Esophagus squamous epithelium (tissue), 5 donors: Measurements from ENCODE around the gene SAP30. TPM values are rescaled to one million over a fixed set of nuclear protein-coding genes. Genes with fewer than 3 reads are reported as not detected.

Source experiments
- DNase-seq: peaks from one replicate; lab custom pipeline; 2025; lab: John Stamatoyannopoulos, UW
- H3K27ac ChIP-seq, 4 donors: fragments of 200-600 bp; sonication (generic); one replicate each; pipeline ENCODE4 v1.5.1; 2016 to 2019; ENCODE audit warnings: mild to moderate bottlenecking in 1 of 4
- H3K27me3 ChIP-seq, 4 donors: fragments of 200-600 bp; sonication (generic); 1 replicate in 3 of 4; 2 replicates in 1 of 4; pipeline versions ENCODE4 v1.5.1 to v1.6.0; 2017 to 2021; ENCODE audit warnings: antibody characterized with exemption in 1 of 4
- H3K36me3 ChIP-seq, 3 donors: fragments of 200-600 bp; sonication (generic); one replicate each; pipeline ENCODE4 v1.5.1; 2016 to 2019
- H3K4me1 ChIP-seq, 3 donors: fragments of 200-600 bp; sonication (generic); one replicate each; pipeline ENCODE4 v1.5.1; 2017 to 2019
- H3K4me3 ChIP-seq, 4 donors: fragments of 200-600 bp; sonication (generic); 1 replicate in 3 of 4; 2 replicates in 1 of 4; pipeline ENCODE4 v1.5.1; 2016 to 2019; ENCODE audit warnings: mild to moderate bottlenecking in 2 of 4, moderate library complexity in 1 of 4
- H3K9me3 ChIP-seq, 3 donors: fragments of 200-600 bp; sonication (generic); one replicate each; pipeline ENCODE4 v1.5.1; 2016 to 2019
- CTCF ChIP-seq, 6 experiments: fragments of 450-650 bp in 4 of 6; fragments of 200-600 bp in 2 of 6; sonication (generic) in 2 of 6; IDR thresholded peaks; one replicate each; pipeline ENCODE4 v1.5.1; 2016 to 2019; ENCODE audit warnings: antibody characterized with exemption in 6 of 6, mild to moderate bottlenecking in 4 of 6, moderate library complexity in 4 of 6
- POLR2A ChIP-seq, 4 donors: fragments of 450-650 bp; IDR thresholded peaks; one replicate each; pipeline ENCODE4 v1.6.1; 2017; ENCODE audit warnings: antibody characterized with exemption in 4 of 4, mild to moderate bottlenecking in 4 of 4, moderate library complexity in 3 of 4
- WGBS, 2 donors: methylation state at CpG; one replicate each; pipeline ENCODE4 v1.1.5; 2018; 5-methylcytosine and 5-hydroxymethylcytosine counted together
- intact Hi-C: fragments of 100-400 bp; cut with DNase I; formaldehyde crosslinking; loops from one replicate; pipeline ENCODE4 v1.15.0; 2022
- total RNA-seq, 4 donors: library from RNA; depleted of rRNA; stranded (reverse); fragments of >200 nt; gene quantifications; one replicate each; pipeline ENCODE4 v1.1.0, GENCODE V29; 2016
- donor health status: DM: yes; HTN: yes; CAD: no.

SAP30 gene
- total RNA-seq, 4 donors from 2014 or later = 10.3 to 18.5 (median 13.2) TPM

GRCh38 chr4:173401063-173401462, 30.3 kb downstream of the SAP30 start:
- peaks cover 0 to 23% (median 0%) of the 10 kb centered on the region in 3 donors for H3K36me3 ChIP-seq
- no peaks in the 10 kb centered on the region for H3K27me3 ChIP-seq
- no peak overlapping the region for H3K4me3 ChIP-seq
- 89 to 90% methylated on average over 4 of the region's 4 CpGs for WGBS, 2 donors
- no peaks in the 10 kb centered on the region for H3K9me3 ChIP-seq
- intact Hi-C loops = no loop called here
- DNase-seq = no peak
- no peak overlapping the region for H3K27ac ChIP-seq
- H3K4me1 ChIP-seq = no peaks in the 10 kb centered on the region
- no peak for TF ChIP-seq POLR2A (IDR thresholded peaks at IDR 0.05)
- no peak for TF ChIP-seq CTCF (IDR thresholded peaks at IDR 0.05)

GRCh38 chr4:173403051-173403450, 32.3 kb downstream of the SAP30 start:
- Histone ChIP-seq H3K4me3 (no peak overlapping the region), H3K27me3 (no peaks in the 10 kb centered on the region), H3K36me3 (peaks cover 0 to 32% (median 0%) of the 10 kb centered on the region in 3 donors), H3K27ac (no peak overlapping the region), H3K9me3 (no peaks in the 10 kb centered on the region), H3K4me1 (no peaks in the 10 kb centered on the region)
- no peak for DNase-seq
- whole genome bisulfite sequencing, 2 donors = 76 to 83% methylated on average over 2 of the region's 2 CpGs
- intact Hi-C loops = no loop called here
- TF ChIP-seq CTCF (IDR thresholded peaks at IDR 0.05) (no peak), POLR2A (IDR thresholded peaks at IDR 0.05) (no peak)

GRCh38 chr4:173404296-173404865, 33.6 kb downstream of the SAP30 start:
- no peak for DNase-seq
- Histone ChIP-seq H3K4me3 (no peak overlapping the region), H3K36me3 (peaks cover 0 to 32% (median 0%) of the 10 kb centered on the region in 3 donors), H3K4me1 (no peaks in the 10 kb centered on the region), H3K27me3 (no peaks in the 10 kb centered on the region), H3K9me3 (no peaks in the 10 kb centered on the region), H3K27ac (no peak overlapping the region)
- intact Hi-C loops = no loop called here
- WGBS, 2 donors = 87 to 93% methylated on average over 3 of the region's 3 CpGs
- TF ChIP-seq POLR2A (IDR thresholded peaks at IDR 0.05) = no peak

GRCh38 chr4:173405840-173406606, 35.3 kb downstream of the SAP30 start:
- peaks cover 0 to 41% (median 0%) of the 10 kb centered on the region in 3 donors for H3K36me3 ChIP-seq
- TF ChIP-seq CTCF (IDR thresholded peaks at IDR 0.05) = no peak
- TF ChIP-seq POLR2A (IDR thresholded peaks at IDR 0.05) = no peak
- H3K4me1 ChIP-seq = peaks cover 0 to 5% (median 0%) of the 10 kb centered on the region in 3 donors
- WGBS, 2 donors = 86 to 90% methylated on average over 4 of the region's 4 CpGs
- DNase-seq = no peak
- H3K27me3 ChIP-seq = no peaks in the 10 kb centered on the region
- no peaks in the 10 kb centered on the region for H3K9me3 ChIP-seq
- H3K27ac ChIP-seq = no peak overlapping the region
- H3K4me3 ChIP-seq = no peak overlapping the region
- intact Hi-C loops = no loop called here

GRCh38 chr4:173410079-173410478, 39.3 kb downstream of the SAP30 start:
- Histone ChIP-seq H3K27ac (peak overlapping the region in 2 of 4 donors; percentile 38 to 41), H3K27me3 (no peaks in the 10 kb centered on the region), H3K9me3 (no peaks in the 10 kb centered on the region), H3K4me1 (peaks cover 0 to 5% (median 0%) of the 10 kb centered on the region in 3 donors), H3K36me3 (peaks cover 0 to 27% (median 0%) of the 10 kb centered on the region in 3 donors), H3K4me3 (no peak overlapping the region)
- DNase-seq = no peak
- intact Hi-C loops = no loop called here
- WGBS, 2 donors = 44 to 50% methylated on average over 2 of the region's 2 CpGs
- TF ChIP-seq CTCF (IDR thresholded peaks at IDR 0.05) (no peak), POLR2A (IDR thresholded peaks at IDR 0.05) (no peak)
